Measurements from ENCODE around the gene MCF2L2.

Gene MCF2L2

DNA sequence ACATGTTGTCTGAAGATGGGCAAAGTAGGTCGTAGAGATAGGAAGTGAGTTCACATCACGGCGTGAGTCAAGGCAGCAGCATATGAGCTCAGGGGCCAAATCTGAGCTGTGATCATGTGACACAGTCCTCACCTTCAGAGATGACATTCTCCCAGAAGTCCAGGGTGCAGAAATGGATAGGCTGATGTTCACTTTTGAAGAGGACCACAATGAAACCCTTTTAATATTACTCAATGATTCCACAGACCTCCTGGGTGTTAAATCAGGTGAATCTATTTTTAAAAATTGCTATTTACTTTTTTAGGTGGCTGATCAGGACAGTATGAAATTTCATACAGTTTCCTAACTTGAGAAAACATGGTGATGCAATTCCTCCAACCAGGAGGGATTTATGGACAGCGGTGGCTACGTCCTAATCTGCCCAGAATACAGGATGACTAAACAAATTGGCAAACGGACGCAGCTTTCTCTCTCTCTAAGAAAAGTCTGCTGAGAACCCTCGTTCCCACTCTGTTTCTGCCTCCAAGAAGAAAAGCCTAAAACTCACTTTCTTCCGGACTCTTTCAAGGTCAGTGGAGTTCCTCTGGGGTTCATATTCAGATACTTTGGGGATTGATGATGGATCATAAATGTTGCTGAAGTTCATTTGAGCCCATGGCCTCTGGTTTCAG, 141.0 kb downstream of the MCF2L2 start:
- DNase-seq, result peak; percentile 79

GRCh38 chr3:183285828-183286457, 142.5 kb downstream of the MCF2L2 start:
- DNase-seq, result peak; percentile 99

- DNase-seq, result no peak
Measured at GRCh38 chr3:183285318-183285717, 143.1 kb downstream of the MCF2L2 start.

- DNase-seq, result no peak
Measured at GRCh38 chr3:183284570-183284969, 143.8 kb downstream of the MCF2L2 start.

DNA sequence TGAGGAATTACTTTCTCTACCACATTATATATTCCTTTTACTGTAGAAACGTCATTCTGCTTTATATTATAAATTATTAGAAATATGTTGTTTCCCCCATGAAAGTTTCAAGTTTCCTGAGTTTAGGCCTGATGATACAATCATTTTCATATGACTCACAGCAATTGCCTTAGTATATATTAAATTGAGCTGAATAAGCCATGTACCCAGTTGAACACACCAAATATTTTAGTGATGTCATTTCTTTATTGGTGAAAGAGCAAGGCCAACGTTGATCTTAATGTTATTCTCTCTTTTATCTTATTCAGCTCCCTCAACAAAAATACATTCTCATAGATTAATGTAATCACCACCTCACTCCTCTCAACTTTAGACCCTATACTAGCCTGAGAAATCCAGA, 144.5 kb downstream of the MCF2L2 start:
- no peak for DNase-seq

DNA sequence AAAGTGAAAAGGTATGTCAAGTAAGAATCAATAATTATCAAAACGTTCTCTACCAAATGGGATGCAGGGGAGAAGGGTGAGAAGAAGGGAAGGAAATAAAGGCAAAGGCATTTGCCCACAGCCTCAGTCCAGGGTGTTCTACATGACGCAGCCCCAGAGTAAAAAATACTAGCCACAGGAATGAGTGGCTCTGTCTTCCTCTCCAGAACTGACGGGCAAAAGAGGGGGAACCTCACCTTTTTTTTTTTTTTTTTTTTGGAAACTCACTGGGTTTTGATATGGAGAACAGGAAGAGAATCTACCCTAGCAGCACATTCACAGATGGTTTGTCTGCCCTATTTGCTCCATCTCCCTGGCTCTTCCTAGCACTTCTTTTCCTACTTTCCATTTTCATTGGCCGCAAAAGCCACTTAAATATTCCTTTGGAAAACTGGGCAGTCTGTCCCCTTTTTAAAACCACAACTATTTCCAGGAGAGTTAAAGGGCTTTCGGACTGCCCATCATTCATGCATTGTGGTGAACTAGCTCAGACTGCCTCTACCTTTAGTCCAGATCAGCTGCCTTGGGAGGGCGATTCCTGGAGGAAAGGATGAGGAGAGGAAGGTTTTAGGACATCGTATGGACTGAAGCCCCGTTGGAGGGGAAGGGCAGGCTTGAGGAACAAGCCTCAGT, 147.2 kb downstream of the MCF2L2 start:
- no peak for DNase-seq

DNA sequence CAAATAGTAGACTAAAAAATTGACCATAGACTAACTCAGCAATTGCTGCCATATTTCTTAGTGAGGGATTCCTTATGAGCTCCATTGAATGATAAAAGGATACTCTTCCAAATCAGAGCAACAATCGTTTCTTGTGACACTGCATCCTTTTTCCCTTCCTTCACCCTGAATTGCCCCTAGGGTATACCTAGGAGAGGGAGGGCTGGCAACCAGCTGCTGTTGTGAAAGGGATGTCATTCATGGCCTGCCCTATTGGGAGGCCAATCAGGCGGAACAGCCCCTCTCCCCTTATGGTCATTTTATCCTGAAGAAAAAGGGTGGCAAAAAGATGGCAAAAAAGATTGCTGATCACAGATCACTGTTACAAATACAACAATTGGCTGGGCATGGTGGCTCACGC, 149.0 kb downstream of the MCF2L2 start:
- DNase-seq, result no peak

DNA sequence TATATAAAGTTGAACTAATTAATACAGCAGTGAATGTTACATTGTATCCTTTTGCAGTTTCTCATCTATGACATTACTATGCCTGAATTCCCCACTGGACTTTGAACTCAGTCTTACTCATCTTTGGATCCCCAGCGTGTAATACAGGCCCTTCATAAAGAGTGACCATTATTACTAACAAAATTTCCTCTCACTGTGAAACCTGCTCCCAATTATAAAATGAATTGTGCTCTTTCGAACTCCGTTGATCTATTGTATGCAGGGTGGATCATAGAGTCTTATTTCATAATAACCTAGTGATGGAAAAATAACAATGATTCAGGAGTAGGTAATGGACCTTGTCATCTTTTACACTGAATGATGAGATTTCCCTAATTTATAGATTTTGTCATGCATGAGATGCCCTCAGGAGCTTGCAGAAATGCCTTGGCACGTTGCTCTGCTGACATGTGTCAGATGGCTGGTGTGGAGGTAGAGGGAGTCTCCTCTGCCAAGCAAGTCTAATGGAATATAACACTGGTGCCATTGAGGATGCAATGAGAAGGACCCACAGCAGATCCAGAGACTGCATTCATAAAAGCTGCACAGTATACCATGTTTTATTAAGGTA, 149.8 kb downstream of the MCF2L2 start:
- DNase-seq, result no peak

DNA sequence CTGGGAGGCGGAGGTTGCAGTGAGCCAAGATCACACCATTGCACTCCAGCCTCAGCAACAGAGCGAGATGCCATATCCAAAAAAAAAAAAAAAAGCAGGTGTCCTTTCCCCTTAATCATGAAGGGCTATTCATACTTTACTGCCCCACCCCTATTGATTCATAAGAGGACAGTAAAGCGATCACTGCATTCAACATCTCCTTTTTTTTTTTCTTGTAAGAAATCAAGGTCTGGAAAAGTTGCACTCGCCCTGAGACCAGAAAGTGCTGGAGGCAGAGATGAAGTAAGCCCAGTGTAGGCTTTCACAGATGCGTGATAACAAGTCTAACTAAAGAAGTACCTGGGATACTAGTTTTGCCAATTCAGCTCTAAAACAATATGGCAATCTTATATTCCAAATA, 151.2 kb downstream of the MCF2L2 start:
- DNase-seq, result no peak

- DNase-seq, result no peak
Measured at GRCh38 chr3:183275937-183276336, 152.5 kb downstream of the MCF2L2 start.

DNA sequence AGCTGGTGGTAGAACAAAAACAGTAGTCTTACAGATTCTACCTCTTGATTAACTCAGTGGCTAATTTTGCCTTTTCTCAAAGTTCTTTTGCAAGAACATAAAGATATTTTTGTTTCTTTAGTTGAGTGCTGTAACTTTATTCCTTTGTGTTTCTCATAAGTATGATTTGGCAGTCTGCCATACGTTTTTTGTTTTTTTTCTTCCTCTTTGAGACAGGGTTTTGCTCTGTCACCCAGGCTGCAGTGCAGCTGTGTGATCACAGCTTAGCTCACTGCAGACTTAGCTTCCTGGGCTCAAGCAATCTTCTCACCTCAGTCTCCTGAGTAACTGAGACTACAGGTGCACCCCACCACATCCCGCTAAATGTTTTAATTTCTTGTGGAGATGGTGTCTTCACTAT, 153.0 kb downstream of the MCF2L2 start:
- DNase-seq, result no peak

DNA sequence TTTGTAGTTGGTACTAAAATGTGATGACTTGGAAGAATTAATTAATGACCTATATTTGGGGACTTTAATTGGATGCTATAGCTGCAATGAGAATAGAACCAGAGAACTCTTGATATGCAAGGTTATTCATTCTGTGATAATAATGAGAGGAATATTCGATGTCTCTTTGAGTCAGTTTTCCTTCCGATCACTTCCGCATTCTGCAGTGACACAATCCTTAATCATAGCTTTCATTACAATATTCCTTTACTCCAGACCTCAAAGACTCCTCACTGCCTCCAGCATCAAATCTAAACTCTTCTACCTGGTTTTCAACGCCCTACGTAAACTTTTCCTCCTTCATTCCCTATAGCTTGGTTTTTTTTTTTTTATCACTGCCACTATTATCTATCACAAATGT, 153.8 kb downstream of the MCF2L2 start:
- no peak for DNase-seq

GRCh38 chr3:183272791-183273190, 155.6 kb downstream of the MCF2L2 start:
- DNase-seq, result no peak

GRCh38 chr3:183272142-183272541, 156.3 kb downstream of the MCF2L2 start:
- DNase-seq, result no peak

GRCh38 chr3:183270344-183270743, 158.1 kb downstream of the MCF2L2 start:
- DNase-seq, result no peak

DNA sequence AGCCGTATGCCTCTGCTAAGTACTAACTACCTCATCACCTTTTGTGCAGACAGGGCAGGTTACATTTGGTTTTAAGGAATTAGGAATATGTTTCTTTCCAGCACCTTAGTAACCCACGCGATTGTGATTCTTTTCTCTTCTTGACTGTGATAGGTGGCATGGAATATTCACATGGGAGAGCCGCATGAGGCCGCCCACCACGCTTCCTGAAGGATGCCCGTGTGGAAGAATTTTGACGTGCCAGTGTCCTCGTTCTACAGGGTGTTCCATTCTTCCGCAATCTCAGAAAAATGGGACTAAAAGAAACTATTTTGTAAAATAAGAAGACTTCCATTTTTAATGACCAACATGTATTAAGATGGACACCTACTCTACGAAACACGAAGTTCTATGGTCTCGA, 159.1 kb downstream of the MCF2L2 start:
- DNase-seq, result no peak

- DNase-seq, result no peak
Measured at GRCh38 chr3:183268366-183268765, 160.1 kb downstream of the MCF2L2 start.

GRCh38 chr3:183267140-183267539, 161.3 kb downstream of the MCF2L2 start:
- DNase-seq, result no peak

GRCh38 chr3:183266454-183266853, 162.0 kb downstream of the MCF2L2 start:
- DNase-seq, result no peak

- DNase-seq, result peak; percentile 83
Measured at GRCh38 chr3:183265834-183266417, 162.5 kb downstream of the MCF2L2 start.

DNA sequence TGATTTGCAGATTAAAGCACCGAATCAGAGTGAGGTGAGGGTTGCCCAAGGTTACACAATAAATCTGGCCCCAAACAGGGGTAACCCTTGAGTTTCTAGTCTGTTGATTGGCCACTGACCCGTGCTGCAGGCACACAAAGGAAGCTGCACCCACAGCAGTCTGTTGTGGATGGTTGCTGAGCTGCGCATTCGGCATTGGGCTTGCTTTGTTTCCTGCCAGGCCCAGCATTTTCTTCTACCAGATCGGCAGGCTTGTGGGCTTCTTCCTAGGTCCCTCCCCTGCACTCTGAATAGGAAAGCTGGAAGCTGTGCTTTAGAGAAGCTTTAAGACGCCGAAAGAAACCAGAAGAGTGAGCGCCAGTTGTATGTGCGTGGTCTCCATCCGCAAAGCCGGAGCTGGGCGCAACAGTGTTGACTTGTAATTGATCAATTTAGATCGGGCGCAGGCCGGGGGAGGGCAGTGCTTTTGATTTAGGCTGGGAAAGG, 163.2 kb downstream of the MCF2L2 start:
- DNase-seq, result no peak

GRCh38 chr3:183264268-183264667, 164.2 kb downstream of the MCF2L2 start:
- DNase-seq, result no peak

DNA sequence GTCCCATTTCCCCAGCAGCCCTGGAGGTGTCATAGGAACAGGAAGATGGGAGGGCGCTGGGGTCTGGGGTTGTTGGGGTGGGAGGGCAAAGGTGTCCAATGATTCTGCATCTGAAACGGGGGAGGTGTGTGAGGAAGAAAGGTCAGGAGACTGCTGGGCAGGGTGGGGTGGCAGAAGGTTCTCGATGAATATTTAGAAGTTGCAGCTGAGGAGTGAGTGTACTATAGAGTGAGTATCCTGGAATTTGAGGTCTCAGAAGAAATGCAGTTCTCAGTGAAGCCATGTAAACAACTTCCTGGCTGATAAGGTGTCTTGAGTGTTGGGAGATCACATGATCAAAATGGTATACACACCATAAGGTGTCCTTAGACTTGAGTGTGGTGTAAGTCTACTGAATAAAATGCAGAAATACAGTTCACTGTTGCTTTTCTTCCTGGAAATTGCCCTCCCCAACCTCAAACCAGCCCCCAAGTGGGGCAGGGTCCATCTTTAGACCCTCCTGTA, 165.5 kb downstream of the MCF2L2 start:
- DNase-seq, result no peak
